Naive thymus-derived CD8-positive, alpha-beta T cell (primary cell): Measurements from ENCODE around the gene LPP. TPM values are rescaled to one million over a fixed set of nuclear protein-coding genes. Genes with fewer than 3 reads are reported as not detected.

ENCODE experiments used
- ATAC-seq, 2 donors: fragments of 150-1000 bp; cut with Tn5 transposase in 1 of 2; sonication (Bioruptor Pico), chemical (Tn5 transposase) in 1 of 2; 1 replicate in 1 of 2; 2 replicates in 1 of 2; pipeline ENCODE4 v1.10.0; 2021; ENCODE audit warnings: mild to moderate bottlenecking in 2 of 2, moderate library complexity in 2 of 2
- POLR2A ChIA-PET: fragments of 350-600 bp; sonication (Branson Sonifier 250); formaldehyde crosslinking; loops from one replicate; lab custom pipeline; 2021; ENCODE audit warnings: antibody characterized with exemption; lab: Charles Lee
- DNase-seq, 10 donors: peaks; one replicate each; pipeline versions ENCODE4 v3.0.0 to v3.0.0-alpha.2; 2020 to 2022
- H3K27ac Mint-ChIP-seq, 10 donors: one replicate each; pipeline ENCODE4 v1.8.0; 2020 to 2022; ENCODE audit warnings: mild to moderate bottlenecking in 10 of 10, mixed read lengths in 10 of 10, moderate library complexity in 4 of 10, inconsistent platforms in 1 of 10
- H3K27me3 Mint-ChIP-seq, 5 donors: one replicate each; pipeline ENCODE4 v1.8.0; 2021 to 2022; ENCODE audit warnings: mixed read lengths in 5 of 5
- H3K36me3 Mint-ChIP-seq, 3 donors: one replicate each; pipeline ENCODE4 v1.8.0; 2020 to 2022; ENCODE audit warnings: mixed read lengths in 3 of 3, mild to moderate bottlenecking in 2 of 3, inconsistent platforms in 1 of 3
- H3K4me1 Mint-ChIP-seq, 4 donors: one replicate each; pipeline ENCODE4 v1.8.0; 2021 to 2022; ENCODE audit warnings: mixed read lengths in 4 of 4
- H3K4me3 Mint-ChIP-seq, 10 donors: one replicate each; pipeline ENCODE4 v1.8.0; 2020 to 2022; ENCODE audit warnings: mild to moderate bottlenecking in 10 of 10, mixed read lengths in 10 of 10, moderate library complexity in 6 of 10, inconsistent platforms in 1 of 10
- H3K9me3 Mint-ChIP-seq, 9 donors: one replicate each; pipeline ENCODE4 v1.8.0; 2020 to 2022; ENCODE audit warnings: mixed read lengths in 9 of 9, mild to moderate bottlenecking in 3 of 9, inconsistent platforms in 1 of 9, moderate library complexity in 1 of 9
- polyA plus RNA-seq, 3 donors: library from polyadenylated mRNA; unstranded; fragments of 300-500 nt; fragmentation: Illumina TruSeq; gene quantifications; one replicate each; pipeline ENCODE4 v1.2.3, GENCODE V29; 2021
- total RNA-seq, 8 experiments: library from RNA in 2 of 8; stranded (reverse) in 2 of 8; gene quantifications; one replicate each; pipeline ENCODE4 v1.2.3 and lab custom pipeline; 2021 to 2026

Gene LPP
- total and polyA plus RNA-seq, 5 experiments from 2014 or later = 4.9 to 12.5 (median 7.7) TPM

DNA sequence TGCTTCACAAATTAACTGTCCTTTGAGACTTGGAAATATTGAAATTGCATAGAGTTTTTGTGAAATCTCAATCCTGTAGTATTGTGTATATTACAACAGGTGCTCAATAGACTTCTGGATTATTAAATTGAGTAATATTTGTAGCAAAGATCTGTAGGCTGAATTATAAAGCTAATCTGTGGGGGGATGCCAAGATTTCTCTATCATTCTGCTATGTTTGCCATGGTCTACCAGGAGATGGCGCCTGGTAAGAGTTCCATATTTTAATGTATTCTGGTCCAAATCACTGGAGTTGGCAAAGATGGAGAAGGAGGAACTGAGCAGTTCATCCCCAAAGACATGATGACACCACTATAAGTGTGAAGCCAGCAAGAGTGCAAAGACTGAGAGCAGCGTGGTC, 676.9 kb downstream of the LPP start:
- no peak for DNase-seq
- no peaks in the 10 kb centered on the region for H3K36me3 Mint-ChIP-seq
- POLR2A ChIA-PET = no interaction called here

DNA sequence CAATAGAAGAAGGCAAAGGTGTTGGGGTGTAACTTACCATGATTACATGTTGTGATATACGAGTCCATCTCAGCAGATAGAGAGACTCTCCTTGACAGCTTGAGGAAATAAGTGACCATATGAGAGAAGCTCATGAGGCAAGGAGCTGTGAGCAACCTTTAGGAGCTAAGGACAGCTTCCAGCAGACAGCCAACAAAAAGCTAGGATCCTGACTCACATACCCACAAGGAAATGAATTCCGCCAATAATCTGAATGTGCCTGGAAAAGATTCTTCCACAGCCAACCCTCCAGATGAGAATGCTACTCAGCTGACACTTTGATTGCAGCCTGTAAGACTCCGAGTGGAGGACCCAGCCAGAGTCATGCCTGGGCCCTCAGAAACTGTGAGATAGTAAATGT, 678.2 kb downstream of the LPP start:
- POLR2A ChIA-PET = no interaction called here
- no peak for ATAC-seq
- Mint-ChIP-seq H3K4me1 (peaks cover 10 to 16% (median 14%) of the 10 kb centered on the region in 4 donors), H3K9me3 (no peaks in the 10 kb centered on the region), H3K36me3 (no peaks in the 10 kb centered on the region), H3K27me3 (no peaks in the 10 kb centered on the region), H3K4me3 (no peak overlapping the region), H3K27ac (no peak overlapping the region)
- DNase-seq = no peak

More for the DNA sequence above, 676.9 kb downstream of the LPP start:
- no peak overlapping the region for H3K4me3 Mint-ChIP-seq
- H3K4me1 Mint-ChIP-seq = peaks cover 10 to 16% (median 14%) of the 10 kb centered on the region in 4 donors
- H3K27ac Mint-ChIP-seq = no peak overlapping the region
- no peaks in the 10 kb centered on the region for H3K27me3 Mint-ChIP-seq
- ATAC-seq = no peak
- no peaks in the 10 kb centered on the region for H3K9me3 Mint-ChIP-seq

DNA sequence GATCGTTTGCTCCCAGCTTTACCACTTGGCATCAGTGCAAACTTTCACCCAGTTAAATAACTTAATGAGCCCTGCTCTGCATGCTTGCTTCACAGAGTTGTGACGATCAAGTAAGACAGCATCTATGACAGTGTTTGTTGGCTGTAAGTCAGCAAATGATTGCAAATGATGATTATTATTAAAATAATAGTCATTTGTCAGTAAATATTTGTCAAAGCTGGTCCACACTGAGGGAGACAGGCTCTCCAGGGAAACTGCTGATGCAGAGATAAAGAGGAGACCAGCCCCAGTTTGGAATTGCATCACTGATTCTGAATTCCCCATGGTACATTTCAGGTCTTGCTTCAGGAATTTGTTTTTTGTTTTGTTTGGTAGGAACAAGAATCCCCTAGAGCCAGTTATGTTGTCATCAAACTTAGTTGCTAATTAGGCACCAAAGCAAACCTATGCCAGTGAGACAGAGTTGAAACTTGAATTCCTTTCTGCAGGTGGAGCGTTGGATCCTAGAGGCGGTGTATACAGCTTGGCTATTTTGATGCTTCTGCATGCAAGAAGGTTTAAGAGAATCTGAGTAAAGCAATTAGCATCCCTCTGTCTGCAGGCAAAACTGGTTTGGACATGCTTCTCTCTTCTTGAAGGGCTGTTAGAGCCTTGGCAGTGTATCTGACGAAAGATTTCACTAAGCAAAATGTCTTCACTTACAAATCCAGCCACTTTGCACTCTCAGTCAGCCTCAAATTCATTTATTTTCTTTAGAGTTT, 679.2 kb downstream of the LPP start:
- Mint-ChIP-seq H3K9me3 (no peaks in the 10 kb centered on the region), H3K4me3 (no peak overlapping the region), H3K4me1 (peaks cover 10 to 16% (median 14%) of the 10 kb centered on the region in 4 donors), H3K27ac (no peak overlapping the region), H3K36me3 (no peaks in the 10 kb centered on the region), H3K27me3 (no peaks in the 10 kb centered on the region)
- POLR2A ChIA-PET = no interaction called here
- no peak for DNase-seq
- no peak for ATAC-seq

DNA sequence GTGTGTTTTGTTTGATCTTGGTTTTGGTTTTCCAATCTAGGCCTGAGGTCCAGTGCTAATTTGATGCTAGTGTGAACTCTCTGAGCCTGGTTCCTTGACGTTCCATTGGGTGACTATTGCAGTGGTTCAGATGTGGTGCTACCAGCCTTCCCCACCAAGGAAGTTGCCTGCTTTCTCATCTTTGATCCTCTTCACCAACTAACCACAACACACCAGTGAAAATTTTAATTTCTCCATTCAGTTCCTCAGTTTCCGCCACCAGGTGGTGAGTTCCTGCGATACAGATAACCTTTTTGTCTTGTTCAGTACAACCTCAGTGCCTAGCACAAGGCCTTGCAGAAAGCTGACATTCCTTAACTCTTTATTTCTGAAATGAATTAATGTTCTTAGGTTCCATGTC, 680.4 kb downstream of the LPP start:
- Mint-ChIP-seq H3K4me3 (peak overlapping the region in 2 of 10 donors; percentile 7 to 52), H3K9me3 (no peaks in the 10 kb centered on the region), H3K27ac (no peak overlapping the region), H3K27me3 (no peaks in the 10 kb centered on the region), H3K36me3 (peaks cover 0 to 4% (median 0%) of the 10 kb centered on the region in 3 donors), H3K4me1 (peaks cover 10 to 16% (median 14%) of the 10 kb centered on the region in 4 donors)
- ATAC-seq = peak; percentile 54 to 59
- DNase-seq = peak in 4 of 10 donors; percentile 2 to 32 (median 22)
- POLR2A ChIA-PET = no interaction called here

DNA sequence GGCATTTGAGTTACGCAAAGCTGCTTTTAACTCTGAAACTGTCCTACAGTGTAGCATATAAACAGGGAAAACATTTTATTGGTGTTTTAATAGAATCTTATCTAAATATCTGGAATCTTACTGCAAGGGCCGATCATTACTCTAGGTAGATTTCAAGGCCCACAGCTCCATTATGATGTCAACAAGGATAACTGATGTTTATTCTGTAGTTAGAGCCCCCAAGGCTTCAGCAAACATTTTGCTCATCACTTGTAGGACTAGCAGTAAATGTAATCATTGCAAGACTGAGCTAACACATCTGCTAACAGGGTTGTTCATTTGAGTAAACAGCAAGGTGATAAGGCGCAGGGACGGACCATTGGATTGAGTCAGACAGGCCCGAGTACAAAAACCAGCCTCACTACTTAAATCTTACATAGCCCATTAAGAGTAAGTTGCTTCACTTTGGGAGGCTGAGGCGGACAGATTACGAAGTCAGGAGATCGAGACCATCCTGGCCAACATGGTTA, 685.3 kb downstream of the LPP start:
- peaks cover 7 to 12% (median 9%) of the 10 kb centered on the region in 4 donors for H3K4me1 Mint-ChIP-seq
- H3K27me3 Mint-ChIP-seq = no peaks in the 10 kb centered on the region
- POLR2A ChIA-PET = no interaction called here
- H3K4me3 Mint-ChIP-seq = no peak overlapping the region
- H3K36me3 Mint-ChIP-seq = peaks cover 0 to 9% (median 0%) of the 10 kb centered on the region in 3 donors
- no peak overlapping the region for H3K27ac Mint-ChIP-seq
- H3K9me3 Mint-ChIP-seq = no peaks in the 10 kb centered on the region
- DNase-seq = no peak
- no peak for ATAC-seq

DNA sequence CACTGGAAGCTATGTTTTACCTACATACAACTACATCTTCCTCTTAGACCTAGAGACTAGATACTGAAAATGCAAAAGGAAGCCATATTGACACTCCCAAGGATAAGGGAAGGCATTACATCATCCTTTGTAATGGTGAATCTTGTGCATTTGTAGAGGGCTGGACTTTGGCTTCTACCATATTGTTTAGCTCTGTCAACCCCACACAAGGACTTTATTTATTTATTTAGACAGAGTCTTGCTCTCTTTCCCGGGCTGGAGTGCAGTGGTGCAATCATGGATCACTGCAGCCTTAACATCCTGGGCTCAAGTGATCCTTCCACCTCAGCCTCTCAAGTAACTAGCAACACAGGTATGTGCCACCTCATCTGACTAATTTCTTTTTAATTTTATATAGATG, 686.3 kb downstream of the LPP start:
- no peaks in the 10 kb centered on the region for H3K27me3 Mint-ChIP-seq
- peaks cover 0 to 9% (median 0%) of the 10 kb centered on the region in 3 donors for H3K36me3 Mint-ChIP-seq
- peaks cover 0 to 4% (median 2%) of the 10 kb centered on the region in 4 donors for H3K4me1 Mint-ChIP-seq
- ATAC-seq (no peak), DNase-seq (no peak)
- no peaks in the 10 kb centered on the region for H3K9me3 Mint-ChIP-seq
- no peak overlapping the region for H3K27ac Mint-ChIP-seq
- POLR2A ChIA-PET = no interaction called here
- H3K4me3 Mint-ChIP-seq = no peak overlapping the region

DNA sequence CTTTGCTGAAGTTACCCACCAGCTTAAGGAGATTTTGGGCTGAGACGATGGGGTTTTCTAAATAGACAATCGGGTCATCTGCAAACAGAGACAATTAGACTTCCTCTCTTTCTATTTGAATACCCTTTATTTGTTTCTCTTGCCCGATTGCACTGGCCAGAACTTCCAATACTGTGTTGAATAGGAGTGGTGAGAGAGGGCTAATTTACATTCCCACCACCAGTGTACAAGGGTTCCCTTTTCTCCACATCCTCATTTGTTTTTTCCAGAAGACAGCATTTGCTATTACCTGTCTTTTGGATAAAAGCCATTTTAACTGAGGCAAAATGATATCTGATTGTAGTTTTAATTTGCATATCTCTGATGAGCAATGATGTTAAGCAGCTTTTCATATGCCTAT, 687.9 kb downstream of the LPP start:
- H3K4me1 Mint-ChIP-seq = peaks cover 0 to 4% (median 2%) of the 10 kb centered on the region in 4 donors
- POLR2A ChIA-PET = no interaction called here
- no peak overlapping the region for H3K27ac Mint-ChIP-seq
- peaks cover 0 to 11% (median 0%) of the 10 kb centered on the region in 3 donors for H3K36me3 Mint-ChIP-seq
- H3K27me3 Mint-ChIP-seq = no peaks in the 10 kb centered on the region
- no peak overlapping the region for H3K4me3 Mint-ChIP-seq
- DNase-seq (no peak), ATAC-seq (no peak)
- no peaks in the 10 kb centered on the region for H3K9me3 Mint-ChIP-seq

DNA sequence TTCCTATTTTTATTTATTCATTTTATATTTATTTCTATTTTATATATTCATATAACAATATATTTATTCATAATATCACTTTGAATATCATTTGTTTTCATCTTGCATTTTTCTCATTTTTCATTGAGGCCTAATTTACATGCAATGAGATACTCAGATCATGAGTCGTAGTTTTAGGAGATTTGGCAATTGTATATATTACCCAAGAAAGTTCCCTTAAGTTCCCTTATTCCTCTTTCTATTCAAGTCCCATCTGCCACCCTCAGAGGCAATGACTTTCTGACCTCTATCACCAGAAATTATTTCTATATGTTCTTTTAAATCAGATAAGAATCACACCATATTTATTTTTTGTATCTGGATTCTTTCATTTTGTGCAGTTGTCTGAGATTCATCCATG, 688.7 kb downstream of the LPP start:
- H3K36me3 Mint-ChIP-seq = peaks cover 0 to 11% (median 0%) of the 10 kb centered on the region in 3 donors
- no peaks in the 10 kb centered on the region for H3K9me3 Mint-ChIP-seq
- no peak overlapping the region for H3K27ac Mint-ChIP-seq
- no peaks in the 10 kb centered on the region for H3K27me3 Mint-ChIP-seq
- no peak overlapping the region for H3K4me3 Mint-ChIP-seq
- peaks cover 0 to 5% (median 3%) of the 10 kb centered on the region in 4 donors for H3K4me1 Mint-ChIP-seq
- POLR2A ChIA-PET = no interaction called here
- ATAC-seq = no peak
- no peak for DNase-seq

DNA sequence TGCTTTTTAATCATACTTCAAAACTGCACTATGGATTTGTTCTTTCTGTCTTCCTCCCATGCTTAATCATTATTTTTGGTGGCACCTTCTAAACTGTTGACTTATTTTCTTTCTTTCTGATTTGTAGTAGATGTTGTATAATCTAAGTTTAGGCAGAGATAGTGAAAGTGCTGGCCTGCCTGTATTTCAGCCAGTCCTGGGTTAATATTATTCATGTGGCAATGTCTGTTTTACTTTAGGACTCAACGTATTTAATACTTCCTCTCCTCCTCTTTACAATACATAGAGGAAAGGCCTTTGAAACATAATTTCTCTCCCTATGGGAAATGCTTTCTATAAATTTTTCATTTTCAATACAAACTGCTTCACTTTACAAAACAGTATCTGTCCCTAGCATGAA, 690.1 kb downstream of the LPP start:
- ATAC-seq (no peak), DNase-seq (no peak)
- Mint-ChIP-seq H3K4me3 (no peak overlapping the region), H3K27ac (no peak overlapping the region), H3K27me3 (no peaks in the 10 kb centered on the region), H3K4me1 (peaks cover 0 to 5% (median 3%) of the 10 kb centered on the region in 4 donors), H3K36me3 (peaks cover 0 to 8% (median 5%) of the 10 kb centered on the region in 3 donors), H3K9me3 (no peaks in the 10 kb centered on the region)
- POLR2A ChIA-PET = no interaction called here

DNA sequence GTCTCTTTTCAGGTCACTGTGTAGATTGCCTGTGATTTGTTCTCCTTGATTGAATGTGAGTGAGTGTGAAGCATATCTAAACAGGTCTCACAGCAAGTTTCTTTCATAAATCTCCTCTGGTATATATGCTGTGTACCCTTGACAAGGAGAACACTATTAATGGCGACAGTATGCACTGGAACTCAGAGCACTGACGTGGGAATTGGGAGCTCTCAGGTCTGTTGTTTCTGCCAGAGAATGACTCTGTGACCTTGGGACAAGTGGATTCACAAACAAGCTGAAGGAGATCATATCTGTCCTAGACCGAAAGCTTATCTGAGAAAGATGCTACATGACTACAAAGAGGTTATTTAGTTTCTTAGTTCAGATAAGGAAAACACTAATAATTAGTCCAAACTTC, 691.6 kb downstream of the LPP start:
- Mint-ChIP-seq H3K36me3 (peaks cover 0 to 5% (median 3%) of the 10 kb centered on the region in 3 donors), H3K4me1 (peaks cover 0 to 4% (median 3%) of the 10 kb centered on the region in 4 donors), H3K4me3 (no peak overlapping the region), H3K9me3 (peaks cover 0 to 5% (median 0%) of the 10 kb centered on the region in 9 donors), H3K27me3 (no peaks in the 10 kb centered on the region), H3K27ac (no peak overlapping the region)
- no peak for DNase-seq
- POLR2A ChIA-PET = no interaction called here
- ATAC-seq = no peak

DNA sequence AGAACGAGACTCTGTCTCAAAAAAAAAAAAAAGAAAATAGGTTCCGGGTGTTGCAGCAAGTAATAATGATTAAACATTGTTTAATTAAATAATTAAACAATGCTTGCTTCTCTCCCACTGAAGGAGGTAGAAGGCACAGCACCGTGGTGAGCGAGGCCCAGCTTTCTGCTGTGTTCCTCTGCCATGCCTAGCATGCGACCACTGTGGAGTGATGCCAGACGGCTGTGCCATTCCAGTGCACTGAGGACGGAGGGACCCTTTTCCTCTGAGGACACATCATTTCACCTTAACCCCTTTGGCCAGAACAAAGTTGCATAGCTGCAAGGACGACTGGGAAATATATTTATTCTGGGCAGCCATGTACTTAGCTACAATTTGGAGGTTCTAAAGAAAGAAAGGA, 695.0 kb downstream of the LPP start:
- H3K27me3 Mint-ChIP-seq = no peaks in the 10 kb centered on the region
- POLR2A ChIA-PET = no interaction called here
- no peak overlapping the region for H3K4me3 Mint-ChIP-seq

DNA sequence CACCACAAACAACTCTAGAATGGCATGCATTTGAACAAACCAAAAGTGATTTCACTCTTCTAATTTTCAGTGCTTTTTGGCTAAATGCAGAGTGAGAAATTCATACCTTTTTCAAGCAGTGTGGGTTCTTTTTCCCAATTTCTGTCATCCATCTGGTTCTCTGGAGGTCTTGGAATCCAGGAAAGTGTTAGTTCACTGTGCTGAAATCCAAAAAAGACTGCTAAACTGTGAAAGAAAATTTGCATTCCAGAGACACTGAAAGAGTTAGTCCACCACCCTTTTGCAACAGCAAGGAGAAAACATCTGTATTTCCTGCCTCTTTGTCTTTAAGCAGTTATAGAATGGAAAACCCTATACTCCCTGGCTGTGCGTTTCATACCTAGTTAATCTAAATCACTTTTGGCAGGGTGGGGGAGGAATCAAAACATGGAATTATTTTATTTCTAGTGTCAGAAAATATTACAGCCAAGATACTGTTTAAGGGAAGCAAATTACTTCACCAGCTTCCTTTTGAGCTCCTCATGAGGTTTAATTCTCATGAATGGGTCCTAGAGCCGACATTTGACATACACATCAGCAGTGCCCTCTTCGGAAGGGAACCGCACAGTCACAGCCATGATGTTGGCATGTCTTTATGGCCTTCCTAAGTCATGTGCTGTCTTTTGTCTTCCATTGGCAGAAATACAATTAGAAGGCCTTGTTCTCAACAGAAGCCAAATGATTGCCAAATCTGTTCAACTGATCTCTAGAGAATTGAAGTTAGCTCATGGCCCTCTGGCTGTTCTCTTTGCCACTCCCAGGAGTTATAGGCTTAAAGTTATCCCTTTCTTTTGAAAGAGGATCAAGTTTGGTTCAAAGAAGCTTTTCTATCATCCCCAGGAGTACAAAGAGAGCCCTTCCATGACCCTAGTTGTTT, 700.2 kb downstream of the LPP start:
- no peaks in the 10 kb centered on the region for H3K27me3 Mint-ChIP-seq
- H3K27ac Mint-ChIP-seq = no peak overlapping the region
- H3K9me3 Mint-ChIP-seq = peaks cover 0 to 5% (median 0%) of the 10 kb centered on the region in 9 donors
- peaks cover 0 to 1% (median 0%) of the 10 kb centered on the region in 3 donors for H3K36me3 Mint-ChIP-seq
- POLR2A ChIA-PET = no interaction called here
- DNase-seq = no peak
- ATAC-seq = no peak
- no peak overlapping the region for H3K4me3 Mint-ChIP-seq
- H3K4me1 Mint-ChIP-seq = no peaks in the 10 kb centered on the region

More for the DNA sequence above, 695.0 kb downstream of the LPP start:
- DNase-seq (no peak), ATAC-seq (no peak)
- peaks cover 0 to 5% (median 0%) of the 10 kb centered on the region in 9 donors for H3K9me3 Mint-ChIP-seq
- H3K27ac Mint-ChIP-seq = no peak overlapping the region
- peaks cover 0 to 2% (median under 1%) of the 10 kb centered on the region in 4 donors for H3K4me1 Mint-ChIP-seq
- H3K36me3 Mint-ChIP-seq = peaks cover 0 to 5% (median 2%) of the 10 kb centered on the region in 3 donors

DNA sequence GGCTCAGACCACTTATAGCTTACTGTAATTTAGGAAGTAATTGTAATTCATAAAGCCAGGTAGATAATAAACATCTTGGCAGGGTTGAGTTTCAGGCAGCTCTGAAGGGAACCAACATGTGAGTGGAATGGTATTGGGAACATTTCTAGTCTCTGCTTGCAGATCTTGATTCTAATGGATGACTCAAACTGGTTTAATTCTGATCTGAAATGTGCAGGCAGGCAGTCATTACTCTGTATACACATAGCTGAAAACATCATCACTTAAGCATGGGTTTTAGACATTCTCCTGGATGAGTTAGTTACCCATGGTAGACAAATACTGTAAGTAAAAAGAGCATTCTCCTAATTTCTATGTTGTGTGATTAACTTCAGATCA, 700.8 kb downstream of the LPP start:
- Mint-ChIP-seq H3K27me3 (no peaks in the 10 kb centered on the region), H3K4me3 (no peak overlapping the region), H3K27ac (no peak overlapping the region), H3K9me3 (peaks cover 0 to 4% (median 0%) of the 10 kb centered on the region in 9 donors), H3K36me3 (peaks cover 0 to 1% (median 0%) of the 10 kb centered on the region in 3 donors), H3K4me1 (no peaks in the 10 kb centered on the region)
- DNase-seq = no peak
- POLR2A ChIA-PET = no interaction called here
- no peak for ATAC-seq
